GM19438 (cell line): ENCODE measurements around the gene DHRS7B.

Experiments
- ATAC-seq: cut with Tn5 transposase; IDR thresholded peaks from one replicate; pipeline ENCODE4 v1.9.1; 2021; ENCODE audit warnings: low read depth; ENCODE audit not compliant: unreplicated experiment

The DHRS7B gene

DNA sequence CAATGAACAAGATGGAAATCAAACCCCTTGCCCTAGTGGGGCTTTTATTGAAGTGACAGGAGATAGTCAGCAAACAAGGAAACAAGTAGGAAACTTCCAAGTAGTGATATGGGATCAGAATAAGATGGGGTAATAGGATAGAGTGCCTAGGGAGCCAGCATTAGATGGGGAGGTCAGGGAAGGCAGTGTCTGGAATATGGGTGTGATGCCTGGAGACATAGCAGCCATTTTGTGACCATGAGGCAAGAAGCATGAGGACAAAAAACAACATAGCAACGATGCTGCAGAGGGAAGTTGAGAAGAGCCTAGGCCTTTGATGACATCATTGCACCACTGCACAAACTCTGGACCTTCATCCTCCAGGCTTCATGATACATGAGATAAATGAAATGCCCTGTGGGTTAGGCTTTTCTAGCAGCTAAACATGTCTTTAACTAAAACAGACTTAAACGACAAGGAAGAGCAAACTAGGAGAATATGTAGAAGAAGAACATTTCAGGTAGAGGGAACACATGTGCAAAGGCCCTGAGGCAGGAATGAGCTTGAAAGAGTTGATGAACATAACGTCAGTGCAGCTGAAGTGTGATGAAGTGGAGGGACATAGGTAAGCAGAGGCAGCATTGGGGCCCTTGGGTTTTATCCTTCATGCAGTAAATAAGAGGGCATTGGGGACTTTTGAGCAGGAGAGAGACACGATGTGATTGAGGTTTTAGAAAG, 105.4 kb downstream of the DHRS7B start:
- ATAC-seq: no peak

DNA sequence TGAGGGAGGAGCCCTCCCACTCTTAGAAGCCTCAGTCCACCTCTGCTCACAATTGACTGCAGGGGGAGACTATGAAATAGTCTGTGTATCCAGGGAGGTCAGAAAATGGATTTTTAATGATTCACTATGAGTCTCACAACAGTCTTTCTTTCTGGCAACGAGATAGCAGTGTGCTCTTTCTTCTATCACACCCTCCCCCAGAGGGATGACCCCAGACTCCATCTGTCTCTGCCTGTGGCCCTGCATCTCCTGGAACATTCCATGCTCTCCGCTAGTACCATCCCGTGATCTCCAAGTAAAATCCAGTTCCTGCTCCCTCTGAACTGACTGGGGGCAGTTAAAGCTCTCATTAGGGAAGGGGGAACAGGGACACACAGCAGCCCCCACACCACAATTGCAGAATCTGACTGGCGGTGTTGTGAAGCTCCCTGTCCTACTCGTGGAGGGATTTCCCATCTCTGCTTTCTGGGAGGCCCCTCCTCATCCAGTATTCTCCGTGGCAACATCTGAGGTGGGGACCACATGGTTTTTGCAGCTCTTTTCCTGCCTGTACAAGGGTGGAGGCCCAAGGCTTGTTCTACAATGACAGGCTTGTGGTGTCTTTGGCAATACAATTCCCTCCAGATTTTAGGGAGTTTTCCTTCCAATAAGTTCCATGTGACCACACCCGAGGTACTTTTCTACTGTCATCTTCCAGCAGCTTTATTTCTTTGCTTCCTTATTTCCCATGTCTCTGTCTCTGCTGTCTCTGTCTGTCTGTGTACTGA, 107.0 kb downstream of the DHRS7B start:
- ATAC-seq: no peak

DNA sequence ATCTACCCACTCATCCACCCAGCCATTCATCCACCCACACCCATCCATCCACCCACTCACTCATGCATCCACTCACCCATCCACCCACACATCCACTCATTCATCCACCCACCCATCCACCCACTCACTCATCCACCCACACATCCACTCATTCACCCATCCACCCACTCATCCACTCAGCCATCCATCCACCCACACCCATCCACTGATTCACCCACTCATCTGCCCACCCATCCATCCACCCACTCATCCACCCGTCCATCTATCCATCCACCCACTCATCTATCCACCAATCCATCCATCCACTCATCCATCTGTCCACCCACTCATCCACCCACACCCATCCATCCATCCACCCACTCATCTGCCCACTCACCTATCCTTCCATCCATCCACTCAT, 109.2 kb downstream of the DHRS7B start:
- no peak for ATAC-seq

DNA sequence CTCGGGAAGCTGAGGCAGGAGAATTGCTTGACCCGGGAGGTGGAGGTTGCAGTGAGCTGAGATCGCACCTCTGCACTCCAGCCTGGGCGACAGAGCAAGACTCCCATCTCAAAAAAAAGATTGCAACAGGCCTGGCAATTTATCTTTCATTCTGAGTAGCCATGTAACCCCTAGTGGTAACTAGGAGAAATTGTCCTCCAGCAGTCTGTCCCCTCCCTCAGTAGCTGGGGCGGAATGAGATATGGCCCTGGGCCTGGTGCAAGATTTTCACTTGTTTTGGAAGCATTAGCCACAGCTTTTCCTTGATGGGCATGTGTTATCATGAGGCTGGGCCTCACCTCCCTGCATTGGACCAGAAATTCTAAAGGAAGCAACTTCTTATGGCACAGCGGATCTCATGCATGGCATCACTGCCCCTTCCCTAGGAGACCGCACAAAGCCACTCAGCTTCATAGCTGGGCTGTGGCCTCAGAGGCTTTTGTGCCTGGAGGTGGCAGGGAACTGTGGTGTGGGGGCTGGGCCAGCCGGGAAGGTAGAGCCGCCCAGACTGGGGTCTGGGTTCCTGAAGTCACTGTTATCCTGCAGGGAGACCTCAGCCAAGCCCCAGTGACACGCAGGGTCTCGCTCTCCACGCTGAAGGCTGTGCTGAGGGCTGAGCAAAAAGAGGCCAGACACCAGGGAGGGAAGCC, 113.1 kb downstream of the DHRS7B start:
- no peak for ATAC-seq

DNA sequence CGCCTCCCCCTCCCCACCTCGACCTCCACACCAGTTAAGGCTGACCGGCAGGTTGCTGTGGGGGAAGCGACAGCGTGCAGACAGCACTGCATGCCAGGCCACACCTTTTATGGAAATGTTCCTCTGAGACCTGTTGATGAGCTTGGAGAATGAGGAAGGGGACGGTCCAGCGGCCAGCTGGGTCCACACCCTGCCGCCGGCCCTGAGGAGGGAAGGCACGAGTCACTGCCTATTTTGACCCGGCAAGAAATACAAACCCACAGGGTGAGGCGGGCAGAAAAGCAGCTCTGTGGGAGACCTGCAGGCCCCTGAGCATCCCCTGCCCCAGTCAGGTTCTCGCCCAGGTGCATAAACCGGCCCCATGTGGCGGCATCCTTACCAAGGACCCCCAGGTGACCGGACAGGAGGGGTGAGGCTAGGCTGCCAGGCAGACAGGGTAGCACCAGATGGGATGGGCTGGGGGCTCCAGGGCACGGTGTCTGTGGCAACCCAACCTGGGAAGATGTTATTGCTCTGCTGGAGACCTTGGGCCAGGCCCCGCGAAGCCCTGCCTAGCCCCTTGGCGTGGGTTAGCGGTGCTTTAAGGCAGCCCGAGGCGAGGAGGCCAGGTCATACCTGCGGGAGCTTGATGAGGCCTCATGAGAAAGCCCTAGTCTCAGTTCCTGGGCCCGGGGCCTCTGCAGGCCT, 113.7 kb downstream of the DHRS7B start:
- ATAC-seq: no peak
